PFSK-1 (cell line): ENCODE data around the gene TTI1.

Experiments used
- POLR2AphosphoS5 ChIP-seq: IDR thresholded peaks from 2 replicates; pipeline ENCODE4 v1.6.1; 2012; ENCODE audit warnings: low read depth, mild to moderate bottlenecking, control low read depth, low read length, moderate library complexity
- SIN3A ChIP-seq: IDR thresholded peaks from 2 replicates; pipeline ENCODE4 v1.6.1; 2012; ENCODE audit warnings: mild to moderate bottlenecking, low read length, moderate library complexity, borderline replicate concordance; ENCODE audit not compliant: insufficient read depth

DNA sequence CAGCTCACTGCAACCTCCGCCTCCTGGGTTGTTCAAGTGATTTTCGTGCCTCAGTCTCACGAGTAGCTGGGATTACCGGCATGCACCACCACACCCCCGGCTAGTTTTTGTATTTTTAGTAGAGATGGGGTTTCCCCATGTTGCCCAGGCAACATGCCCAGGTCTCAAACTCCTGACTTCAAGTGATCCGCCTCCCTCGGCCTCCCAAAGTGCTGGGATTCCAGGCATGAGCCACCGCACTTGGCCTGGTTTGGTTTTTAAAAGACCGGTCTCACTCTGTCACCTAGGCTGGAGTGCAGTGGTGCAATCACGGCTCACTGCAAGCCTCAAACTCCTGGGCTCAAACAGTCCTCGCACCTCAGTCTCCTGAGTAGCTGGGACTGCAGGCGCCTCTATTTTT, 90.2 kb downstream of the TTI1 start:
- TF ChIP-seq POLR2AphosphoS5 = no peak
- TF ChIP-seq SIN3A = no peak
